GM18511 (cell line): ENCODE data around the gene GIGYF1.

Experiments used
- ATAC-seq: cut with Tn5 transposase; IDR thresholded peaks from one replicate; pipeline ENCODE4 v1.9.1; 2021; ENCODE audit warnings: mild to moderate bottlenecking, moderate library complexity; ENCODE audit not compliant: unreplicated experiment

GIGYF1 gene

DNA sequence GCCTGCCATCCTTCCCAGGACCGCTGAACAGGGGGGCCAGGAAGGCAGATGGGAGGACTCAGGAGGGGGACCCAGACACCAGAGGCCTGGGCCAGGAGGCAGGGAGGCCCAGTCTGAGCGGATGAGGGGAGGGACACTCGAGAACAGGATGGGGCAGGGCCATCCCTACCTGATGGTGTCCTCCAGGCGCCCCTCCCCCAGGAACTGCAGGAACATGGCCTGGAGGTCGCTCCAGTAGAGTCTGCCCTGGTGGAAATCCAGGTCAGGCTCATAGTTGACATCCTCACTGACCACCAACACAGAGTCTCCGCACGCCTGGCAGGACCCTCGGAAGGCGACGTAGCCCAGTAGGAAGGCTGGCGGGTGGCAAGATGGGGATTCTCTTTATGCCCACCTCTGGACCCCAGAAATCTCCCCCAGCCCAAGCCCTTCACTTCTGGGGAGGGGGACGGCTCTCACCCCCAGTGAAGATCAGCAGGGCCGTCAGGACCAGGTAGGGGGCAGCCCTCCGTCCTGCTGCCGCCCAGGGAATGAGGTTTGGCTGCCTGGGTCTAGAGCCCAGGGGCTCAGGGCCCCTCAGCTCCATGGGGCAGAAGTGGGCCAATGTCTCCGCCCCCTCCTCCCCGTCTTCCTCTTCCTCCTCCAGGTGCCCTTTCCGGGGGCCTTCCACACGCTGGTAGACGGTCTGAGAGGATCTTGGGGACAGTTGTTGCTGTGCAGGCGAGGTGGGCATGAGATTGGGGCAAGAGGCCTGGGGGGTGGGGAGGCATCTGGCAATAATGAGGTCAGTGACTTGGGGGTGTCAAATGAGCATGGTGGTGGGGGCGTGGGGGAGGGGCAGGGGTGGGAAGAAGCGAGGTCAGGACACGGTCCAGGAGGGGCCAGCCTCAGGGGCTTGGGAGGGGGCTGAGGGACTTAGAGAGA lies 53.3 kb downstream of the GIGYF1 start:
- no peak for ATAC-seq

DNA sequence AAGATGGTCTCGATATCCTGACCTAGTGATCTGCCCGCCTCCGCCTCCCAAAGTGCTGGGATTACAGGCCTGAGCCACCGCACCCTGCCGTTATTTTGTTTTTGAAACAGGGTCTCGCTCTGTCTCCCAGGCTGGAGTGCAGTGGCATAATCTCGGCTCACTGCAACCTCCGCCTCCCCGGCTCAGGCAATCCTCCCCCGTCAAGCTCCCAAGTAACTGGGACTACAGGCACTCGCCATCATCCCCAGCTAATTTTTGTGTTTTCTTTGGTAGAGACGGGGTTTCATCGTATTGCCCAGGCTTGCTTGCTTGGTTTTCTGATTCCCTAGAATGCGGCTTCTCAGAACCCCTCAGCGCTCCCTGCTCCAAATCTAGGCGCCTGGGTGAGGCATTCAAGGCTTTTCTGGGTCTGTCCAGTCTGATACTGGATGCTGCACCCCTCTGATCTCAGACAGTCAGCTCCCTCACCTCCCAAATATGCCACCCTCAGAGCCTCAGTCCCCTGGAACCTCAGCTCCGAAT lies 54.0 kb downstream of the GIGYF1 start:
- no peak for ATAC-seq

GRCh38 chr7:100632951-100633717 lies 60.9 kb downstream of the GIGYF1 start:
- ATAC-seq = no peak

- ATAC-seq = no peak
Observed at GRCh38 chr7:100630066-100630465, 64.0 kb downstream of the GIGYF1 start.
